Heart right ventricle (tissue), 16 donors: ENCODE data around the gene C1orf56. TPM values are rescaled to one million over a fixed set of nuclear protein-coding genes. Genes with fewer than 3 reads are reported as not detected.
A peak's percentile ranks its signal among the peaks of the same experiment; 100 is the strongest.

Experiments used
- ATAC-seq, 8 donors: fragments of 200-7000 bp; cut with Tn5 transposase; one replicate each; pipeline ENCODE4 v1.9.1; 2020; ENCODE audit warnings: mild to moderate bottlenecking in 8 of 8, moderate library complexity in 8 of 8, moderate number of reproducible peaks in 1 of 8
- DNase-seq, 2 donors: peaks; one replicate each; pipeline ENCODE4 v3.0.0-alpha.2; 2020
- H3K27ac ChIP-seq, 10 donors: fragments of 200-600 bp; sonication (generic) in 2 of 10; one replicate each; pipeline versions ENCODE4 v1.5.0 to v1.8.0; 2020 to 2022; ENCODE audit warnings: mild to moderate bottlenecking in 3 of 10
- H3K27me3 ChIP-seq, 7 donors: fragments of 200-600 bp; one replicate each; pipeline ENCODE4 v1.8.0; 2021 to 2022; ENCODE audit warnings: mild to moderate bottlenecking in 2 of 7
- H3K36me3 ChIP-seq, 9 donors: fragments of 200-600 bp; sonication (generic) in 1 of 9; one replicate each; pipeline versions ENCODE4 v1.5.0 to v1.8.0; 2020 to 2022; ENCODE audit warnings: mild to moderate bottlenecking in 2 of 9
- H3K4me1 ChIP-seq, 9 donors: fragments of 200-600 bp; sonication (generic) in 1 of 9; one replicate each; pipeline versions ENCODE4 v1.5.0 to v1.8.0; 2020 to 2022; ENCODE audit warnings: mild to moderate bottlenecking in 4 of 9
- H3K4me3 ChIP-seq, 10 donors: fragments of 200-600 bp; sonication (generic) in 2 of 10; one replicate each; pipeline versions ENCODE4 v1.5.0 to v1.8.0; 2020 to 2022; ENCODE audit warnings: mild to moderate bottlenecking in 7 of 10, moderate library complexity in 2 of 10
- H3K9me3 ChIP-seq, 11 donors: fragments of 200-600 bp in 10 of 11; sonication (generic) in 2 of 11; one replicate each; pipeline versions ENCODE4 v1.5.0 to v1.8.0; 2013 to 2022; ENCODE audit warnings: mild to moderate bottlenecking in 2 of 11, control low read depth in 1 of 11, moderate library complexity in 1 of 11
- CTCF ChIP-seq, 9 donors: fragments of 200-600 bp; sonication (generic) in 2 of 9; IDR thresholded peaks; one replicate each; pipeline versions ENCODE4 v1.5.0 to v1.8.0; 2021 to 2022; ENCODE audit warnings: antibody characterized with exemption in 9 of 9, mild to moderate bottlenecking in 5 of 9, moderate library complexity in 1 of 9
- WGBS, 2 donors: extraction: QIAGEN DNeasy Blood & Tissue Kit; methylation state at CpG; one replicate each; pipeline ENCODE4 v1.1.7; 2013; ENCODE audit warnings: inconsistent platforms in 1 of 2; 5-methylcytosine and 5-hydroxymethylcytosine counted together
- intact Hi-C, 10 donors: fragments of 100-400 bp; cut with DNase I; formaldehyde crosslinking; loops; one replicate each; pipeline versions ENCODE4 v1.11.1 to v1.14.2; 2022
- polyA plus RNA-seq, 2 donors: library from polyadenylated mRNA; stranded (reverse); fragments of 200-250 nt; gene quantifications; one replicate each; pipeline ENCODE4 v1.2.3, GENCODE V29; 2013
- total RNA-seq, 10 donors: library from RNA; stranded (reverse); fragmentation: NEBNext Ultra II Directional in 3 of 10; extraction: Animal tissue kit (Norgen Biotek cat#: 25700) in 3 of 10; gene quantifications; one replicate each; pipeline versions ENCODE4 v1.2.1 to v1.2.4, GENCODE V29; 2021 to 2023
- donor health status: Arrhythmogenic right ventricular cardiomyopathy.
- donor health status: ischemic (EF 13 %, LVEDD 7.1; RV severe dilation, severe dysfunction).
- donor health status: healthy with polysubstance abuse.
- donor health status: DM: no; HTN: yes; CAD: no.
- donor health status: DM: no; HTN: no; CAD: no.
- donor health status: ischemic (EF 25% LVEDD 6.9; RV normal size, moderate dysfunction).
- donor health status: ischemic (EF 25% LVEDD 5.7; RV mildly dilated, moderate dysfunction).
- donor health status: healthy.
- donor health status: DM: yes; HTN: yes; CAD: no.
- donor health status: Ischemic cardiomyopathy.
- donor health status: ischemic (EF 35%, LVEDD 5.7; RV mildly dilated, moderate dysfunction).
- donor health status: nonischemic (EF 11% LVEDD 7.7; RV severe dilation, severe dysfunction).
- donor health status: DM: yes; HTN: yes; CAD: no.
- donor health status: PGD.
- donor health status: ischemic (EF 29% LVEDD 5.4; RV normal size, mild dysfunction).
- donor health status: nonischemic (EF 23%, LVEDD 6.1; RV moderate dilation, normal function).

C1orf56 gene
- total and polyA plus RNA-seq, 12 donors: 5.2 to 12.6 (median 7.6) TPM

- H3K9me3 ChIP-seq: no peaks in the 10 kb centered on the region
- 1% methylated on average over 69 of the region's 69 CpGs for WGBS, 2 donors
- H3K27me3 ChIP-seq: no peaks in the 10 kb centered on the region
- ATAC-seq (peak; percentile 91 to 95 (median 93)), DNase-seq (peak; percentile 97 to 98)
- H3K4me1 ChIP-seq: peaks cover 12 to 90% (median 81%) of the 10 kb centered on the region in 9 donors
- peak within 1 kb of the TSS; percentile 47 to 85 (median 76) for H3K4me3 ChIP-seq
- peaks cover 0 to 4% (median 0%) of the 10 kb centered on the region in 9 donors for H3K36me3 ChIP-seq
- peak within 1 kb of the TSS; percentile 52 to 96 (median 92) for H3K27ac ChIP-seq
- intact Hi-C loops: loop anchor here in 2 of 10 donors (5.0 to 10.0 kb wide), 2 partner anchors 46 to 54 kb away; partner anchors contain the start of genes CDC42SE1 (in 1 of the 2) and MLLT11 (in 1 of the 2)
- peak in 2 of 9 donors; percentile 9 to 25 for TF ChIP-seq CTCF (IDR thresholded peaks at IDR 0.05)
Observed at GRCh38 chr1:151008244-151009205, 39.0 kb upstream of the C1orf56 start, which contains the start of gene PRUNE1. Gene PRUNE1, plus strand, starts transcription at chr1:151008449. Its CDS starts 184 bp downstream, at chr1:151008633.

GRCh38 chr1:151009206-151009587, 38.4 kb upstream of the C1orf56 start:
- Histone ChIP-seq H3K36me3 (peaks cover 0 to 4% (median 0%) of the 10 kb centered on the region in 9 donors), H3K4me3 (peak overlapping the region in 9 of 10 donors; percentile 47 to 84 (median 71)), H3K27ac (peak overlapping the region; percentile 33 to 96 (median 92)), H3K9me3 (no peaks in the 10 kb centered on the region), H3K27me3 (no peaks in the 10 kb centered on the region), H3K4me1 (peaks cover 12 to 88% (median 81%) of the 10 kb centered on the region in 9 donors)
- WGBS, 2 donors: 40 to 51% methylated on average over 3 of the region's 3 CpGs
- ATAC-seq: no peak
- intact Hi-C loops: loop anchor here in 2 of 10 donors (5.0 to 10.0 kb wide), 2 partner anchors 46 to 53 kb away; partner anchors contain the start of genes CDC42SE1 (in 1 of the 2) and MLLT11 (in 1 of the 2)
- no peak for TF ChIP-seq CTCF (IDR thresholded peaks at IDR 0.05)
- DNase-seq: no peak

GRCh38 chr1:151009674-151010345, 37.7 kb upstream of the C1orf56 start:
- Histone ChIP-seq H3K9me3 (no peaks in the 10 kb centered on the region), H3K27me3 (no peaks in the 10 kb centered on the region), H3K36me3 (peaks cover 0 to 4% (median 0%) of the 10 kb centered on the region in 9 donors), H3K4me1 (peaks cover 12 to 88% (median 80%) of the 10 kb centered on the region in 9 donors), H3K4me3 (peak overlapping the region in 7 of 10 donors; percentile 47 to 84 (median 74)), H3K27ac (peak overlapping the region in 7 of 10 donors; percentile 91 to 96 (median 95))
- WGBS, 2 donors: 96 to 98% methylated on average over 8 of the region's 8 CpGs
- intact Hi-C loops: loop anchor here in 2 of 10 donors (5.0 to 10.0 kb wide), 2 partner anchors 45 to 52 kb away; partner anchors contain the start of genes CDC42SE1 (in 1 of the 2) and MLLT11 (in 1 of the 2)
- no peak for TF ChIP-seq CTCF (IDR thresholded peaks at IDR 0.05)
- DNase-seq: no peak
- ATAC-seq: no peak

- Histone ChIP-seq H3K9me3 (no peaks in the 10 kb centered on the region), H3K36me3 (peaks cover 0 to 4% (median 0%) of the 10 kb centered on the region in 9 donors), H3K4me1 (peaks cover 12 to 86% (median 75%) of the 10 kb centered on the region in 9 donors)
Observed at GRCh38 chr1:151010346-151010726, 37.2 kb upstream of the C1orf56 start.

More at GRCh38 chr1:151010346-151010726, 37.2 kb upstream of the C1orf56 start:
- no peak overlapping the region for H3K4me3 ChIP-seq
- TF ChIP-seq CTCF (IDR thresholded peaks at IDR 0.05): no peak
- peak overlapping the region in 5 of 10 donors; percentile 74 to 95 (median 88) for H3K27ac ChIP-seq
- DNase-seq: no peak
- no peak for ATAC-seq
- no peaks in the 10 kb centered on the region for H3K27me3 ChIP-seq
- intact Hi-C loops: no loop called here
- 83 to 89% methylated on average over 3 of the region's 3 CpGs for whole genome bisulfite sequencing, 2 donors
